ENCODE results near the gene ADAM23.

ADAM23 gene

GRCh38 chr2:206502729-206503128 lies 59.4 kb downstream of the ADAM23 start:
- DNase-seq (ENCODE audit: low read depth): no peak

DNA sequence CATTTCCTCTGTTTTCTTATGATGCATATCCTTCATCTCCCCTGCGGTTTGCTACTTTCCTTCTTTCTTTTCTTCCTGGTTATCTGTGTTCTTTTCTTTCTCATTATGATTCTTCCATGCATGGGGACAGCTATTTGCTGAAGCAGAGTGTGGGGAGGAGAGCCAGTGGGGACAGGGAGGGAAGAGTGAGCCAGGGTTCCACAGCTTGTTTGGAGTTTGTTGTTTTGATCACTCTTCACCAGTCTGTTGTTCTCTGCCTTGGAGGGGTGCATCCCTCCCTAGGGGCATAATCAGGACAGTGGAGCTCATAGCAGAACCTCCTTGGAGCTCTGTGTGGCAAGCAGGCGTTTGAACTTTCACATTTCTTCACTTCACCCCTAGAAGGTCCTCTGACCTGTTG lies 68.0 kb downstream of the ADAM23 start:
- no peak for DNase-seq (ENCODE audit: low read depth)

DNA sequence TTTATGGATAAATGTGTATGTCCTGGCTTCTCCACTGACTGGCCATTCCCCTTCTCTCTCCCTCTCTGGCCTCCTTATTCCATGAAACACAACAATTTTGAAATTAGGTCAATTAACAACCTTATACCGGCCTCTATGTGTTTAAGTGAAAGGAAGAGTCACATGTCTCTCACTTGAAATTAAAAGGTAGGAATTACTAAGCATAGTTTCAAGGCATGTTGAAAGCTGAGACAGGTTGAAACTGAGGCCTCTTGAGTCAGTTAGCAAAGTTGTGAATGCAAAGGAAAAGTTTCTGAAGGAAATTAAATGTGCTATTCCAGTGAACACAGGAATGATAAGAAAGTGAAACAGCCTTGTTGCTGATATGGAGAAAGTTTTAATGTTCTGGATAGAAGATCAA lies 69.7 kb downstream of the ADAM23 start:
- no peak for DNase-seq (ENCODE audit: low read depth)

DNA sequence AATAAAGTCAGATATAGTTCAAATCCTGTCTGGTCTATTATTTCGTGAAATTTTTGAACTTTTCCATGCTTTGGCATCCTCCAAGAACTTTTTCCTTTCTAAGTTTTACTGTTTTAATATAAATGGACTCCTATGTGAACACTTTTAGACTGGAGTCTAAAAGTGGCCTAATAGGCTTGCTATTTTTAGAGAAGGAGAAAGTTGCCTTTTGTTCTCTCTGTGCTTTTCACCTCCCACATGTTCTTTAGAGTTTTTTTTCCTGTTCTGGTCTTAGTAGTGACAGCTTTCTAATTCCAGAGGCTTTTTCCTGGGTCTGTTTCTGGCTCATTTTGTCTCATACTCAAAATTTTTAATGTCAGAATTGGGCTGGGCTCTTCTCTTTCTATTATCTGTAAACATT lies 72.2 kb downstream of the ADAM23 start:
- no peak for DNase-seq (ENCODE audit: low read depth)

- DNase-seq (ENCODE audit: low read depth): no peak
These were observed 75.7 kb downstream of the ADAM23 start for GRCh38 chr2:206518997-206519396.

- DNase-seq (ENCODE audit: low read depth): no peak
These were observed 77.1 kb downstream of the ADAM23 start for GRCh38 chr2:206520450-206520849.

GRCh38 chr2:206521115-206521514 lies 77.8 kb downstream of the ADAM23 start:
- no peak for DNase-seq (ENCODE audit: low read depth)

GRCh38 chr2:206521612-206522011 lies 78.3 kb downstream of the ADAM23 start:
- DNase-seq (ENCODE audit: low read depth): no peak

DNA sequence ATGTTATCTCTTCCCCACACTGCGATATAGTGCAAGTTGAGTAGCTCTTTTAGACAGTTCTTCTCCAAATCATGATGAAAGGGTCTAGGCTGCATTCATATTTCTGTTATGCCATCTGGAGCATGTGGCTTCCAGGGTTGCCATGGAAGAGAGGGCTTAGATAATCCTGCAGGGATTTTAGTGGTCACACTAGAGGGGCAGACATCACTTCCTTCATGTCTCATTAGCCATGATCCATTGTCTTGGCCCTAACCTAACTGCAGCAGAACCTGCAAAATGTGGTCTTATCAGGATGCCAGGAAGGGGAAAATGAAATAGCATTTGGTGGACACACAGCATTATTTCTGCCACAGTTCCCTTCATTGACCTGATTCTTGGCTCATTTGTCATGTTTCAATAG lies 83.1 kb downstream of the ADAM23 start:
- no peak for DNase-seq (ENCODE audit: low read depth)

DNA sequence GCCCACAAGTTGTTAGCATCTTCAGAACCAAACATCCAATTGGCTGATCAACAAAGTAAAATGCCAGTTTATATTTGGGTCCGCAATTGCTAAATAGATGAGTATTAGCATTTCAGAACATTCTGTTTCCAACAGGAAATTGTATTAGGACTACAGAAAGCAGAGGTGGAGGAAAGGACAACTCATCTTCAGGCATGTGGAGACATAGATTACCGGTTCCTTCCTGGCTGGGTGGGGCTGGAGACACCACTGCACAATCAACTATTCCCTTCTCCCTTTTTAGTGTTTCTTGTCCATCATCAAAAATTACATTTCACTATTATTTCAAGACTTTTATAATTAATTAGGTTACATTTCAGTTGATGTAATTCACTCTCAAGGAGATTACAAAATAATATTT lies 83.8 kb downstream of the ADAM23 start:
- DNase-seq (ENCODE audit: low read depth): no peak

- DNase-seq (ENCODE audit: low read depth): peak; percentile 37
These were observed 87.4 kb downstream of the ADAM23 start for GRCh38 chr2:206530727-206531126.

GRCh38 chr2:206531996-206532543 lies 88.7 kb downstream of the ADAM23 start:
- no peak for DNase-seq (ENCODE audit: low read depth)

- no peak for DNase-seq (ENCODE audit: low read depth)
These were observed 90.6 kb downstream of the ADAM23 start for GRCh38 chr2:206533977-206534376.

DNA sequence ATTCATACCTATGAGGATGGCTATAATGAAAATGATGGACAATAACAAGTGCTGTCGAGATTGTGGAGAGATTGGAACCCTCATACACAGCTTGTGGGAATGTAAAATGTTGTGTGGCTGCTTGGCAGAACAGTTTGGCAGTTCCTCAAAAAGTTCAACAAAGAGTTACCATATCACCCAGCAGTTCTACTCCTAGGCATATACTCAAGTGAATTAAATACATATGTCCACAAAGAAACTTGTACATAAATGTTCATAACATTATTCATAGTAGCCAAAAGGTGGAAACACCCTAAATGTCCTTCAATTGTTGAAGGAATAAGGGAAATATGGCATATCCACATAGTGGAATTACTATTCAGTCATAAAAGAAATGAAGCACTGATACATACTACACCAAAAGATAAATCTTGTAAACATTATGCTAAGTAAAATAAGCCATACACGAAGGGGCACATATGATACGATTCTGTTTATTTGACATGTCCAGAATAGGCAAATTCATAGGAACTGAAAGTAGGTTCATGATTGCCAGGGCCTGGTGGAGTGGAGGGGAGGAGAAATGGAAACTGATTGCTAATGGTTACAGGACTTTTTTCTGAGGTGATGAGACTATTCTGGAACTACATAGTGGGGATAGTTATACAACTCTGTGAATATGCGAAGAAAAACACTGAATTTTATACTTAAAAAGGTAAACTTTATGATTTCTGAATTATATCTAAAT lies 92.1 kb downstream of the ADAM23 start:
- no peak for DNase-seq (ENCODE audit: low read depth)

- DNase-seq (ENCODE audit: low read depth): no peak
These were observed 97.4 kb downstream of the ADAM23 start for GRCh38 chr2:206540757-206541156.

DNA sequence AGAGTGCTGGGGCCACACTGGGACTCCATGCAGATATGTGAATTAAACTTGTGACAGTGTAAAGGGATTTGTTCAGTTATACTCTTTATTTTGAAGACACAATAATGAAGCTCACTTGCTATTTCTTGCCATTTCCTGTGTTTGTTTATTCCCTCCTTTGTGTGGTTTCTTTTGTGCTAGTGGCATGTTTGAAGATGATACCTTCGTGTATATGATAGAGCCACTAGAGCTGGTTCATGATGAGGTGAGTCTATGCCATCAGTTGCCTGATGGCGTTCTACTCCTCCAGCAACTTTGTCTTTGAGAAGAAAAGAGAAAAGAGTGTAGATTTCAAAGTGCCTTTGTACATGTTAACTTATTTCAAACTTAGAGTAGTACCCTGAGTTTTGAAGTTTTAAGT lies 99.7 kb downstream of the ADAM23 start:
- DNase-seq (ENCODE audit: low read depth): no peak

DNA sequence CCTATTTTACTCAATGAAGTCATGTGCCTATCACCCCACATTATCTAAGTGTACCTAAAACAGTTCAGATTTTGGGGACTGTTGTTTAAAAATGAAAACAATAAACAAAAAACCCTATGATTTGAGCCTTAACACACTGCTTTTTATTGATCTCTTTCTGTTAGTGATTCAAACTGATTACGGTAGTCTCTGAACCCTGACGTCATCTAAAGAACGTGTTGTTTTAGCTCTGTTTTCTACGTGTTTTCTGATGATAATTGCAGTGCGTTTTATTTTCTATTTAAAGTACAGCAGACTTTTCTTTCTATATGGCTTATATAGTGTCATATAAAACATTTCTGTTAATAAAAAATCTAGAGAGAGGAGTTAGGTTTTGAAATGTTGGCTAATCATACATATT lies 105.1 kb downstream of the ADAM23 start:
- no peak for DNase-seq (ENCODE audit: low read depth)

GRCh38 chr2:206555721-206556120 lies 112.4 kb downstream of the ADAM23 start:
- no peak for DNase-seq (ENCODE audit: low read depth)

DNA sequence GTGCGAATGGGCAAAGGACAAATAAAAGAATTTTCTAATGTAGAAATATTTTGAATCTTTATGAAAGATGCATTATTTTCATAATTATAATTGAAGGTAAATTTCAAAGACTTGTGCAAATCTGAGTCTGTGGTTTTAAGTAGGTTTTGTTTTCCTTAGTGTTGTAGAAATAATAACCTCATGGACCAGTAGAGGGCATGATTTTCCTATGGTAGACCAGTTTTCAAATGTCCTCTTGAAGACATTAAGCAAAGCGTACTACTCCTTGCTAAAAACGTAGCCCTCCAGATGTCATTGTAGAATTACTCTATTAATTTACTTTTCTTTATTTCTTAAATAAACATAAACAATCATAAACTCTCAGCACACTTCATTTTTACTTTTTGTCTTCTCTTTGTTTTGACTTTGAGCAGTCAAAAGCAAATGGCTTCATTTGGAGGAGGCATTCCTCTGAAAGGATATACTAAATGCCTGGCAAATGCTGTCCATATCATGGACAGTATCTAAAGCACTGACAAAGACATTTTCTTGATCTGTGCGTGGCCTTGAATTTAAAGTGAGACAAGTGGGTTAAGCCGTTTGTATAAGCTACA lies 113.1 kb downstream of the ADAM23 start:
- DNase-seq (ENCODE audit: low read depth): no peak

- no peak for DNase-seq (ENCODE audit: low read depth)
These were observed 114.0 kb downstream of the ADAM23 start for GRCh38 chr2:206557321-206557720.

DNA sequence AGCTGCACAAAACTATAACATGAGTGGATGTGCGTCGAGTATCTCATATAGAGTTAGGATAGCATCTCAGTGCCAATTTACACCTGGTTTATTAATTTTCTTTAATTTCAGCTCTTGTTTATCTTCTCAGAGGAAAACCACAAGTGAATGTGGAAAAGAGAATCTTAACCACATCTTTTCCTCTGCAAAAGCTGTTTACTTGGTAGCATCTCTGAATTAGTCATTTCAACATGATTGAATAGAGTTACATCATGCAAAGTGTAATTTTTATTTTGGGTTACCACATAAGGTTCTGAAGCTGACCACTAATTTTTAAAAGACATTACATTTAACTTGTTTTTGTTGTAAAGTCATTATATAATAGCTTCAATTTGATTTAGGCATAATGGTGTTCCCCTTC lies 115.2 kb downstream of the ADAM23 start:
- DNase-seq (ENCODE audit: low read depth): no peak

DNA sequence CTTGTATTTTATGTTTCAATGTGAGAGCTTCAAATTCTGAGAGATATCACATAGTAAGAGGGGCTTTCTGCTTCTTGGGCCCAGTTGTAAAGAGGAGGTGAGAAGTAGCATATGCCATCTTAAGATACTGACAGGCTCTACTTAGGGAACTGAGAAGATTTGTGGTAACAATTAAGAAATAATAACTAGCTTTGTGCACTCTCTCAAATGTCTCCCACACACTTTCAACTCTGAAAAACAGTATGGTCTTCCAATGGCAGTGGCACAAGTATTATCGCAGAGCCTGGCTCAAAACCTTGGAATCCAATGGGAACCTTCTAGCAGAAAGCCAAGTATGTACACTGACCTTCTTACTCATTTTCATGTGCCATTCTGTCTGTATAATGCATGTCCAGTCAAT lies 118.6 kb downstream of the ADAM23 start:
- no peak for DNase-seq (ENCODE audit: low read depth)

DNA sequence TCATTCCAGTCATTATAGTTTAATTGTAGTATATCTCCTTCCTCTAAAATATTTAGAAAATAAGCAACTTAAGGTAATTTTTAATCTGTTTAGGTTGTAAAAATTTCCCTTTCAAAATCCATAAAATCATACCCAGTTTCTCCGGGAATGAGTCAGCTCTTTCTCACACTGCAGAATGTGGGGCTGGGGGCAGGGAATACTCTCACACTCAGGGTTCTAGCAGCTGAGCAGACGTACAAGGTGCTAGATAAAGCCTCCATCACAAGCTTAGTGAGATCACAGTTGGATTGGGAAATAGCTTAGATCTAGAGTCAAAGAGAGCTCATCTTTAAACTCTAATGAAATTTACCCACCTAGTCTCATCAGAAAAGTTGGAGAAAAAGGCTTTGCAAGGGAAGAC lies 119.0 kb downstream of the ADAM23 start:
- DNase-seq (ENCODE audit: low read depth): no peak

DNA sequence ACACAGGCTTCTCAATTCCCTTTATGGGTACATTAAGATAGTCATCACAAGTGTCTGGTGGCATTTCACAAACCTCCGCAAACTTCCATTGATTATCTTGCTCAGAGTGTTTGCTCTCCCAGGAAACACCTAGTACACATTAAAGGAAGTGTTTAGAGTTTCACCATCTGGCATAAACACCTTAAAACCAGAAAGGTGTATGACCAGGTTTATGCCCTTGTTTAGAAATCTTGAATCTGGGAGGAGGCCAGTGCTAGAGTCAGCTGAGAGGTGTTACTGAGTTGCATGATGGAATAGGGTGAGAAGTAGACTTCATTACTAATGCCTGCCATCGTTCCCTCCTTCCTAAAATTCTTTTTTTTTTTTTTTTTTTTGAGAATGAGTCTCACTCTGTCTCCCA lies 120.0 kb downstream of the ADAM23 start:
- DNase-seq (ENCODE audit: low read depth): no peak

Measured in T follicular helper cell (primary cell).